HEK293 (cell line): Measurements from ENCODE around the gene ATP7B.

Experiments used
- CTCF ChIA-PET: fragments of 350-600 bp; formaldehyde crosslinking; extraction: SDS; loops from one replicate; lab custom pipeline; 2021; ENCODE audit warnings: antibody characterized with exemption; lab: Yijun Ruan, JAX
- POLR2A ChIA-PET: fragments of 300-600 bp; formaldehyde crosslinking; extraction: SDS; loops from one replicate; lab custom pipeline; 2020; ENCODE audit warnings: antibody characterized with exemption, inconsistent platforms; lab: Yijun Ruan, JAX
- H3K27ac ChIP-seq: fragments of 200-500 bp; sonication (Bioruptor generic); 2 replicates; pipeline ENCODE4 v1.5.1; 2014; ENCODE audit warnings: low read depth, low read length, control low read depth, inconsistent platforms; ENCODE audit errors: extremely low read depth
- H3K36me3 ChIP-seq, 2 experiments: fragments of 200-500 bp in 1 of 2; sonication (Bioruptor generic) in 1 of 2; 1 replicate in 1 of 2; 2 replicates in 1 of 2; pipeline ENCODE4 v1.5.1; 2014 to 2017; ENCODE audit warnings: inconsistent platforms in 2 of 2, low read length in 2 of 2; ENCODE audit not compliant: control insufficient read depth in 2 of 2, insufficient read depth in 1 of 2
- H3K4me1 ChIP-seq: fragments of 200-500 bp; sonication (Bioruptor generic); 2 replicates; pipeline ENCODE4 v1.5.1; 2014; ENCODE audit warnings: mild to moderate bottlenecking, low read length, inconsistent platforms; ENCODE audit not compliant: control insufficient read depth, insufficient read depth
- H3K4me3 ChIP-seq: 2 replicates; pipeline ENCODE4 v1.5.1; 2011; ENCODE audit warnings: low read depth, mild to moderate bottlenecking, control low read depth, low read length, moderate library complexity
- H3K9me3 ChIP-seq: fragments of 200-500 bp; sonication (Bioruptor generic); 2 replicates; pipeline ENCODE4 v1.5.1; 2014; ENCODE audit warnings: low read depth, low read length, inconsistent platforms; ENCODE audit not compliant: control insufficient read depth, insufficient read depth
- KLF7 ChIP-seq: fragments of 450-650 bp; formaldehyde crosslinking; IDR thresholded peaks from 2 replicates; pipeline ENCODE4 v1.5.1; 2016; ENCODE audit warnings: missing biosample characterization, missing genetic modification characterization, borderline replicate concordance
- KLF9 ChIP-seq: fragments of 450-650 bp; formaldehyde crosslinking; IDR thresholded peaks from 2 replicates; pipeline ENCODE4 v1.5.1; 2016; ENCODE audit warnings: missing biosample characterization, missing genetic modification characterization, low read depth
- SALL2 ChIP-seq: fragments of 450-650 bp; formaldehyde crosslinking; IDR thresholded peaks from 2 replicates; pipeline ENCODE4 v1.5.0; 2017; ENCODE audit warnings: missing biosample characterization, mild to moderate bottlenecking, missing genetic modification characterization, borderline replicate concordance
- SP2 ChIP-seq: fragments of 450-650 bp; formaldehyde crosslinking; IDR thresholded peaks from 2 replicates; pipeline ENCODE4 v1.5.1; 2016; ENCODE audit warnings: missing biosample characterization, missing genetic modification characterization
- TRIM28 ChIP-seq: IDR thresholded peaks from 2 replicates; pipeline ENCODE4 v1.6.1; 2011; ENCODE audit warnings: low read length, control low read depth, borderline replicate concordance
- ZBTB8A ChIP-seq: fragments of 450-650 bp; formaldehyde crosslinking; IDR thresholded peaks from 2 replicates; pipeline ENCODE4 v1.5.1; 2016; ENCODE audit warnings: missing biosample characterization, missing genetic modification characterization
- ZFP3 ChIP-seq: fragments of 450-650 bp; formaldehyde crosslinking; IDR thresholded peaks from 2 replicates; pipeline ENCODE4 v1.5.1; 2016; ENCODE audit warnings: low read depth, missing biosample characterization, missing genetic modification characterization
- ZNF175 ChIP-seq: fragments of 450-650 bp; formaldehyde crosslinking; IDR thresholded peaks from 2 replicates; pipeline ENCODE4 v1.5.1; 2016; ENCODE audit warnings: missing biosample characterization, missing genetic modification characterization
- ZNF302 ChIP-seq: fragments of 450-650 bp; formaldehyde crosslinking; IDR thresholded peaks from 2 replicates; pipeline ENCODE4 v1.5.1; 2016; ENCODE audit warnings: missing biosample characterization, missing genetic modification characterization, low read depth
- ZNF404 ChIP-seq: fragments of 450-650 bp; formaldehyde crosslinking; IDR thresholded peaks from 2 replicates; pipeline ENCODE4 v1.5.1; 2017; ENCODE audit warnings: missing biosample characterization, missing genetic modification characterization
- ZNF423 ChIP-seq: fragments of 450-650 bp; formaldehyde crosslinking; IDR thresholded peaks from 2 replicates; pipeline ENCODE4 v1.5.1; 2016; ENCODE audit warnings: missing biosample characterization, missing genetic modification characterization
- ZNF48 ChIP-seq: fragments of 450-650 bp; formaldehyde crosslinking; IDR thresholded peaks from 2 replicates; pipeline ENCODE4 v1.5.1; 2016; ENCODE audit warnings: missing biosample characterization, missing genetic modification characterization
- ZNF530 ChIP-seq: fragments of 450-650 bp; formaldehyde crosslinking; IDR thresholded peaks from 2 replicates; pipeline ENCODE4 v1.5.1; 2016; ENCODE audit warnings: low read depth, missing biosample characterization, missing genetic modification characterization
- ZNF555 ChIP-seq: fragments of 450-650 bp; formaldehyde crosslinking; conservative IDR thresholded peaks from 2 replicates; pipeline ENCODE4 v1.5.1; 2017; ENCODE audit warnings: missing biosample characterization, mild to moderate bottlenecking, missing genetic modification characterization, inconsistent platforms
- ZNF596 ChIP-seq: fragments of 450-650 bp; IDR thresholded peaks from 2 replicates; pipeline ENCODE4 v1.5.0; 2018; ENCODE audit warnings: missing biosample characterization, mild to moderate bottlenecking, missing genetic modification characterization, moderate library complexity
- ZNF670 ChIP-seq: fragments of 450-650 bp; formaldehyde crosslinking; IDR thresholded peaks from 2 replicates; pipeline ENCODE4 v1.5.1; 2016; ENCODE audit warnings: missing biosample characterization, missing genetic modification characterization, low read depth
- ZSCAN16 ChIP-seq: fragments of 450-650 bp; formaldehyde crosslinking; IDR thresholded peaks from 2 replicates; pipeline ENCODE4 v1.5.1; 2016; ENCODE audit warnings: missing biosample characterization, missing genetic modification characterization
- TF ChIP-seq, protein P1 (sequence below): fragments of 450-650 bp; formaldehyde crosslinking; IDR thresholded peaks from 2 replicates; pipeline ENCODE4 v1.5.1; 2017; ENCODE audit warnings: missing biosample characterization, missing genetic modification characterization
- TF ChIP-seq, protein P2 (sequence below): fragments of 450-650 bp; formaldehyde crosslinking; IDR thresholded peaks from 2 replicates; pipeline ENCODE4 v1.5.1; 2016; ENCODE audit warnings: missing biosample characterization, missing genetic modification characterization
- TF ChIP-seq, protein P3 (sequence below): fragments of 450-650 bp; formaldehyde crosslinking; IDR thresholded peaks from 2 replicates; pipeline ENCODE4 v1.5.1; 2016; ENCODE audit warnings: missing biosample characterization, missing genetic modification characterization
- TF ChIP-seq, protein P4 (sequence below): fragments of 450-650 bp; formaldehyde crosslinking; IDR thresholded peaks from 2 replicates; pipeline ENCODE4 v1.5.1; 2016; ENCODE audit warnings: missing biosample characterization, missing genetic modification characterization, borderline replicate concordance
- TF ChIP-seq, protein P5 (sequence below): fragments of 450-650 bp; formaldehyde crosslinking; IDR thresholded peaks from 2 replicates; pipeline ENCODE4 v1.5.1; 2016; ENCODE audit warnings: missing biosample characterization, missing genetic modification characterization

ATP7B gene

DNA sequence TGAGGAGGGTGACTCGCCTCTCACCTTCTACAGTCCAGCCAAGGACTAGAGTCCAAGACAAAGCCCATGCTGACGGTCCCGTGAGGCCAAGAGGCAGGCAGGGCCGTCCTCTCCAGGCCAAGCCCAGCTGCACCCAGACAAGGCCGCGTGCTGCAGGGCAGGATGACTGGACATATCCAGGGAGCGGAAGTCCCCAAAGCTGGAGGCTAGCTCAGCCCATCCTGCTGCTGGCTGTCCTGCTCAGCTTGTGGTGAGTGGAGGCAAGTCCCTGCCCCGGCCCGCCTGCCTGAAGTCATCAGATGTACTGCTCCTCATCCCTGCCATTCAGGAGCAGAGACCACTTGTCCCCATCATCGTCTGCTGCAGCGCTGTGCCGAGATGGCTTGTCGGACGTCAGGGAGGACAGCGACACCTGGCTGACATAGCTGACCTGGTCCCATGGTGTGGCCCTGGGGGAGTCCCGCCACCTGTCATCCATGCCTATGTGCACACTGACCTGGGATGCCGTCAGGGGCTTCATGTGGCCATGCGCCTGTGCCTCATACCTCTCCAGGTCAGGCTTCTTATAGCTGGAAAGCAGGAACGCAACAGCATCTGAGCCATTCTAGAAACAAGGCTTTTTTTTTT is 76.7 kb downstream of the ATP7B start:
- Histone ChIP-seq H3K36me3 (peaks cover 0 to 18% of the 10 kb centered on the region in 2 experiments; a peak in 1 of 3 replicates), H3K9me3 (no peaks in the 10 kb centered on the region), H3K4me3 (no peak overlapping the region), H3K4me1 (no peaks in the 10 kb centered on the region), H3K27ac (no peak overlapping the region)
- POLR2A ChIA-PET = no interaction called here
- CTCF ChIA-PET = interaction anchor here (0.9 kb wide), 1 partner anchor 166 kb away, joined by 3 read pairs; no protein-coding TSS in a partner anchor
- TF ChIP-seq, protein P1, sequence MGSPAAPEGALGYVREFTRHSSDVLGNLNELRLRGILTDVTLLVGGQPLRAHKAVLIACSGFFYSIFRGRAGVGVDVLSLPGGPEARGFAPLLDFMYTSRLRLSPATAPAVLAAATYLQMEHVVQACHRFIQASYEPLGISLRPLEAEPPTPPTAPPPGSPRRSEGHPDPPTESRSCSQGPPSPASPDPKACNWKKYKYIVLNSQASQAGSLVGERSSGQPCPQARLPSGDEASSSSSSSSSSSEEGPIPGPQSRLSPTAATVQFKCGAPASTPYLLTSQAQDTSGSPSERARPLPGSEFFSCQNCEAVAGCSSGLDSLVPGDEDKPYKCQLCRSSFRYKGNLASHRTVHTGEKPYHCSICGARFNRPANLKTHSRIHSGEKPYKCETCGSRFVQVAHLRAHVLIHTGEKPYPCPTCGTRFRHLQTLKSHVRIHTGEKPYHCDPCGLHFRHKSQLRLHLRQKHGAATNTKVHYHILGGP (tag by site-specific recombination) = no peak
- TF ChIP-seq ZNF423 (tag by site-specific recombination) (no peak), ZBTB8A (no peak), ZNF530 (no peak), SP2 (tag by site-specific recombination) (no peak), ZNF302 (no peak), TRIM28 (no peak), ZFP3 (tag by site-specific recombination) (no peak), ZNF670 (tag by site-specific recombination) (no peak), ZNF404 (no peak), ZSCAN16 (tag by site-specific recombination) (no peak), SALL2 (no peak), ZNF596 (no peak), ZNF555 (no peak), KLF7 (tag by site-specific recombination) (no peak), ZNF48 (no peak)
- TF ChIP-seq, protein P2, sequence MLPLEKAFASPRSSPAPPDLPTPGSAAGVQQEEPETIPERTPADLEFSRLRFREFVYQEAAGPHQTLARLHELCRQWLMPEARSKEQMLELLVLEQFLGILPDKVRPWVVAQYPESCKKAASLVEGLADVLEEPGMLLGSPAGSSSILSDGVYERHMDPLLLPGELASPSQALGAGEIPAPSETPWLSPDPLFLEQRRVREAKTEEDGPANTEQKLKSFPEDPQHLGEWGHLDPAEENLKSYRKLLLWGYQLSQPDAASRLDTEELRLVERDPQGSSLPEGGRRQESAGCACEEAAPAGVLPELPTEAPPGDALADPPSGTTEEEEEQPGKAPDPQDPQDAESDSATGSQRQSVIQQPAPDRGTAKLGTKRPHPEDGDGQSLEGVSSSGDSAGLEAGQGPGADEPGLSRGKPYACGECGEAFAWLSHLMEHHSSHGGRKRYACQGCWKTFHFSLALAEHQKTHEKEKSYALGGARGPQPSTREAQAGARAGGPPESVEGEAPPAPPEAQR (tag by site-specific recombination) = no peak
- TF ChIP-seq, protein P3, sequence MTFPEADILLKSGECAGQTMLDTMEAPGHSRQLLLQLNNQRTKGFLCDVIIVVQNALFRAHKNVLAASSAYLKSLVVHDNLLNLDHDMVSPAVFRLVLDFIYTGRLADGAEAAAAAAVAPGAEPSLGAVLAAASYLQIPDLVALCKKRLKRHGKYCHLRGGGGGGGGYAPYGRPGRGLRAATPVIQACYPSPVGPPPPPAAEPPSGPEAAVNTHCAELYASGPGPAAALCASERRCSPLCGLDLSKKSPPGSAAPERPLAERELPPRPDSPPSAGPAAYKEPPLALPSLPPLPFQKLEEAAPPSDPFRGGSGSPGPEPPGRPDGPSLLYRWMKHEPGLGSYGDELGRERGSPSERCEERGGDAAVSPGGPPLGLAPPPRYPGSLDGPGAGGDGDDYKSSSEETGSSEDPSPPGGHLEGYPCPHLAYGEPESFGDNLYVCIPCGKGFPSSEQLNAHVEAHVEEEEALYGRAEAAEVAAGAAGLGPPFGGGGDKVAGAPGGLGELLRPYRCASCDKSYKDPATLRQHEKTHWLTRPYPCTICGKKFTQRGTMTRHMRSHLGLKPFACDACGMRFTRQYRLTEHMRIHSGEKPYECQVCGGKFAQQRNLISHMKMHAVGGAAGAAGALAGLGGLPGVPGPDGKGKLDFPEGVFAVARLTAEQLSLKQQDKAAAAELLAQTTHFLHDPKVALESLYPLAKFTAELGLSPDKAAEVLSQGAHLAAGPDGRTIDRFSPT (tag by site-specific recombination) = no peak

DNA sequence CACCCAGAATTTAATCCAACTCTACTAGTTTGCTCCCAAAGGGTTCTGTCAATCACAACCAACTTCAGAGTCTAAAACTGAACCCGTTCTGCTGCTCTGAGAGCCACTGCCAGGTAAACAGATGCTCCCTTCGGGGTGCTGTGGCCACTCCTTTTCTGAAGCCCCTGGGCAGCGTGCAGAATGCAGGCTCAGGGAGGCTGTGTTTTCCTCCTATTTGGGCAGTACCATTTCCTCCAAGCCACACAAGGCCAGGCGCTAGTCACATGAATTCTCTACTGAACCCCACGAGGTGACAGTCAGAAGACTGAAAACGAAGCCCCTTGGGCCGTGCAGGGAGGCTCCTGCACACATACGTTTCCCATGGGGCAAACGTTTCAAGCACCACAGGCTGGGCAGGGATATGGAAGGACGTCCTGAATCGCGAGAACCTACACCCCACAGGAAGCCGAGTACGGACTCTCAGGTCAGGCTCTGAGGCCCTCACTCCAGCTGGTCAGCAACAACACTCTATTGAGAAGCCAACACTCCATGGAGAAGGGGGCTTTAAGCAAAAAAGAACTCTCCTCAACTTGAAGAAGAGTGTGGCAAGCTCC is 77.7 kb downstream of the ATP7B start:
- POLR2A ChIA-PET = no interaction called here
- Histone ChIP-seq H3K27ac (no peak overlapping the region), H3K4me1 (no peaks in the 10 kb centered on the region; the same call in 1 of the 2 replicates), H3K9me3 (no peaks in the 10 kb centered on the region), H3K4me3 (no peak overlapping the region), H3K36me3 (peaks cover 0 to 15% of the 10 kb centered on the region in 2 experiments; a peak in 1 of 3 replicates)
- TF ChIP-seq ZNF48 (no peak), KLF9 (tag by site-specific recombination) (no peak), ZNF175 (tag by site-specific recombination) (no peak), ZNF555 (no peak)
- TF ChIP-seq, protein P4, sequence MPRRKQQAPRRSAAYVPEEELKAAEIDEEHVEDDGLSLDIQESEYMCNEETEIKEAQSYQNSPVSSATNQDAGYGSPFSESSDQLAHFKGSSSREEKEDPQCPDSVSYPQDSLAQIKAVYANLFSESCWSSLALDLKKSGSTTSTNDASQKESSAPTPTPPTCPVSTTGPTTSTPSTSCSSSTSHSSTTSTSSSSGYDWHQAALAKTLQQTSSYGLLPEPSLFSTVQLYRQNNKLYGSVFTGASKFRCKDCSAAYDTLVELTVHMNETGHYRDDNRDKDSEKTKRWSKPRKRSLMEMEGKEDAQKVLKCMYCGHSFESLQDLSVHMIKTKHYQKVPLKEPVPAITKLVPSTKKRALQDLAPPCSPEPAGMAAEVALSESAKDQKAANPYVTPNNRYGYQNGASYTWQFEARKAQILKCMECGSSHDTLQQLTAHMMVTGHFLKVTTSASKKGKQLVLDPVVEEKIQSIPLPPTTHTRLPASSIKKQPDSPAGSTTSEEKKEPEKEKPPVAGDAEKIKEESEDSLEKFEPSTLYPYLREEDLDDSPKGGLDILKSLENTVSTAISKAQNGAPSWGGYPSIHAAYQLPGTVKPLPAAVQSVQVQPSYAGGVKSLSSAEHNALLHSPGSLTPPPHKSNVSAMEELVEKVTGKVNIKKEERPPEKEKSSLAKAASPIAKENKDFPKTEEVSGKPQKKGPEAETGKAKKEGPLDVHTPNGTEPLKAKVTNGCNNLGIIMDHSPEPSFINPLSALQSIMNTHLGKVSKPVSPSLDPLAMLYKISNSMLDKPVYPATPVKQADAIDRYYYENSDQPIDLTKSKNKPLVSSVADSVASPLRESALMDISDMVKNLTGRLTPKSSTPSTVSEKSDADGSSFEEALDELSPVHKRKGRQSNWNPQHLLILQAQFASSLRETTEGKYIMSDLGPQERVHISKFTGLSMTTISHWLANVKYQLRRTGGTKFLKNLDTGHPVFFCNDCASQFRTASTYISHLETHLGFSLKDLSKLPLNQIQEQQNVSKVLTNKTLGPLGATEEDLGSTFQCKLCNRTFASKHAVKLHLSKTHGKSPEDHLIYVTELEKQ = no peak
- TF ChIP-seq, protein P5, sequence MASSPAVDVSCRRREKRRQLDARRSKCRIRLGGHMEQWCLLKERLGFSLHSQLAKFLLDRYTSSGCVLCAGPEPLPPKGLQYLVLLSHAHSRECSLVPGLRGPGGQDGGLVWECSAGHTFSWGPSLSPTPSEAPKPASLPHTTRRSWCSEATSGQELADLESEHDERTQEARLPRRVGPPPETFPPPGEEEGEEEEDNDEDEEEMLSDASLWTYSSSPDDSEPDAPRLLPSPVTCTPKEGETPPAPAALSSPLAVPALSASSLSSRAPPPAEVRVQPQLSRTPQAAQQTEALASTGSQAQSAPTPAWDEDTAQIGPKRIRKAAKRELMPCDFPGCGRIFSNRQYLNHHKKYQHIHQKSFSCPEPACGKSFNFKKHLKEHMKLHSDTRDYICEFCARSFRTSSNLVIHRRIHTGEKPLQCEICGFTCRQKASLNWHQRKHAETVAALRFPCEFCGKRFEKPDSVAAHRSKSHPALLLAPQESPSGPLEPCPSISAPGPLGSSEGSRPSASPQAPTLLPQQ (tag by site-specific recombination) = no peak
- CTCF ChIA-PET = no interaction called here
